GM19328 (cell line): Measurements from ENCODE around the gene TCFL5.

Experiments
- ATAC-seq: cut with Tn5 transposase; IDR thresholded peaks from one replicate; pipeline ENCODE4 v1.9.1; 2021; ENCODE audit warnings: mild to moderate bottlenecking, moderate library complexity; ENCODE audit not compliant: unreplicated experiment

The TCFL5 gene

GRCh38 chr20:62837790-62838127 lies 23.9 kb downstream of the TCFL5 start:
- ATAC-seq, result no peak

- no peak for ATAC-seq
Measured at GRCh38 chr20:62836967-62837490, 24.6 kb downstream of the TCFL5 start.

GRCh38 chr20:62835931-62836861 lies 25.4 kb downstream of the TCFL5 start:
- ATAC-seq, result no peak

GRCh38 chr20:62834967-62835730 lies 26.5 kb downstream of the TCFL5 start:
- ATAC-seq, result no peak

- peak; percentile 27 for ATAC-seq
Measured at GRCh38 chr20:62832951-62833391, 28.7 kb downstream of the TCFL5 start.

- ATAC-seq, result peak; percentile 59
Measured at GRCh38 chr20:62832212-62832922, 29.3 kb downstream of the TCFL5 start.

GRCh38 chr20:62831854-62832211 lies 29.8 kb downstream of the TCFL5 start:
- no peak for ATAC-seq

GRCh38 chr20:62831361-62831788 lies 30.2 kb downstream of the TCFL5 start:
- ATAC-seq, result no peak

GRCh38 chr20:62830821-62831220 lies 30.8 kb downstream of the TCFL5 start:
- no peak for ATAC-seq

GRCh38 chr20:62830251-62830650 lies 31.4 kb downstream of the TCFL5 start:
- ATAC-seq, result no peak

GRCh38 chr20:62829231-62830230 lies 32.1 kb downstream of the TCFL5 start:
- no peak for ATAC-seq

- ATAC-seq, result no peak
Measured at GRCh38 chr20:62828511-62829230, 33.0 kb downstream of the TCFL5 start.

GRCh38 chr20:62828051-62828450 lies 33.6 kb downstream of the TCFL5 start:
- ATAC-seq, result no peak

GRCh38 chr20:62827311-62828038 lies 34.1 kb downstream of the TCFL5 start:
- no peak for ATAC-seq

GRCh38 chr20:62826646-62827310 lies 34.8 kb downstream of the TCFL5 start:
- ATAC-seq, result no peak

- no peak for ATAC-seq
Measured at GRCh38 chr20:62825986-62826645, 35.5 kb downstream of the TCFL5 start.

- ATAC-seq, result no peak
Measured at GRCh38 chr20:62825333-62825985, 36.2 kb downstream of the TCFL5 start.
